Measurements from ENCODE around the gene CYGB.
A peak's percentile ranks its signal among the peaks of the same experiment; 100 is the strongest.

CYGB gene

GRCh38 chr17:76498876-76499251 is 38.6 kb downstream of the CYGB start:
- WGBS, result 82% methylated on average over 3 of the region's 4 CpGs
- H3K4me2 ChIP-seq (ENCODE audit: low read length, poor library complexity, severe bottlenecking), result peak overlapping the region; percentile 14

GRCh38 chr17:76497979-76498875 is 39.3 kb downstream of the CYGB start:
- peak overlapping the region; percentile 91 for H3K27ac ChIP-seq (ENCODE audit: low read length, poor library complexity, severe bottlenecking)
- H3K4ac ChIP-seq (ENCODE audit: low read depth in 1 of 2, low read length in 2 of 2), result peak overlapping the region; percentile 83 to 88
- H2AK5ac ChIP-seq (ENCODE audit: low read length, severe bottlenecking), result peak overlapping the region; percentile 86
- DNase-seq, result peak; percentile 98
- peak overlapping the region; percentile 45 for H3K9ac ChIP-seq (ENCODE audit: low read length)
- H3K4me2 ChIP-seq (ENCODE audit: low read length, poor library complexity, severe bottlenecking), result peak overlapping the region; percentile 49
- H4K91ac ChIP-seq (ENCODE audit: low read length), result peak overlapping the region; percentile 93
- peak overlapping the region; percentile 6 to 23 for H3K4me3 ChIP-seq (ENCODE audit: insufficient read depth in 1 of 2, low read depth in 1 of 2, low read length in 2 of 2)
- H2AFZ ChIP-seq (ENCODE audit: low read depth, low read length), result peak overlapping the region; percentile 46
- peak overlapping the region; percentile 97 for H4K8ac ChIP-seq (ENCODE audit: low read length)
- no peak overlapping the region for H3K23ac ChIP-seq (ENCODE audit: low read length in 2 of 2)
- H3K9me3 ChIP-seq (ENCODE audit: control insufficient read depth, low read length), result no peaks in the 10 kb centered on the region
- peak overlapping the region; percentile 82 to 93 for H2BK12ac ChIP-seq (ENCODE audit: low read length in 2 of 2)
- peak overlapping the region; percentile 94 for H2BK15ac ChIP-seq (ENCODE audit: low read depth, poor library complexity, severe bottlenecking)
- H3K27me3 ChIP-seq (ENCODE audit: control insufficient read depth in 1 of 2, insufficient read depth in 1 of 2, low read length in 2 of 2), result peaks cover 0 to 42% of the 10 kb centered on the region in 2 experiments
- 17% methylated on average over 29 of the region's 31 CpGs for WGBS
- H3K36me3 ChIP-seq (ENCODE audit: control insufficient read depth in 1 of 2, insufficient read depth in 2 of 2, low read depth in 1 of 2, low read length in 2 of 2), result peaks cover 0 to 28% of the 10 kb centered on the region in 2 experiments
- peak overlapping the region in 1 of 2 experiments; percentile 9 for H3K14ac ChIP-seq (ENCODE audit: low read length in 2 of 2)
- H3K18ac ChIP-seq (ENCODE audit: low read depth in 1 of 2, low read length in 2 of 2), result peak overlapping the region; percentile 90 to 93
- H2BK120ac ChIP-seq (ENCODE audit: low read depth, low read length), result peak overlapping the region; percentile 94
- peaks cover 74% of the 10 kb centered on the region for H3K4me1 ChIP-seq (ENCODE audit: control insufficient read depth, insufficient read depth, low read depth, low read length)
- peaks cover 6% of the 10 kb centered on the region for H3K79me1 ChIP-seq (replicated peaks; ENCODE audit: low read length, poor library complexity, severe bottlenecking)
- H2BK5ac ChIP-seq (ENCODE audit: low read depth, low read length, poor library complexity, severe bottlenecking), result peak overlapping the region; percentile 57

More at GRCh38 chr17:76498876-76499251, 38.6 kb downstream of the CYGB start:
- H3K14ac ChIP-seq (ENCODE audit: low read length in 2 of 2), result peak overlapping the region in 1 of 2 experiments; percentile 50
- peak overlapping the region; percentile 66 to 70 for H2BK12ac ChIP-seq (ENCODE audit: low read length in 2 of 2)
- no peak overlapping the region for H3K4me3 ChIP-seq (ENCODE audit: insufficient read depth in 1 of 2, low read depth in 1 of 2, low read length in 2 of 2)
- peak overlapping the region; percentile 97 for H4K8ac ChIP-seq (ENCODE audit: low read length)
- no peaks in the 10 kb centered on the region for H3K9me3 ChIP-seq (ENCODE audit: control insufficient read depth, low read length)
- peak overlapping the region; percentile 45 for H3K9ac ChIP-seq (ENCODE audit: low read length)
- H2BK120ac ChIP-seq (ENCODE audit: low read depth, low read length), result peak overlapping the region; percentile 55
- peak overlapping the region; percentile 55 to 66 for H3K4ac ChIP-seq (ENCODE audit: low read depth in 1 of 2, low read length in 2 of 2)
- H3K36me3 ChIP-seq (ENCODE audit: control insufficient read depth in 1 of 2, insufficient read depth in 2 of 2, low read depth in 1 of 2, low read length in 2 of 2), result peaks cover 0 to 27% of the 10 kb centered on the region in 2 experiments
- peaks cover 0 to 41% of the 10 kb centered on the region in 2 experiments for H3K27me3 ChIP-seq (ENCODE audit: control insufficient read depth in 1 of 2, insufficient read depth in 1 of 2, low read length in 2 of 2)
- peaks cover 6% of the 10 kb centered on the region for H3K79me1 ChIP-seq (replicated peaks; ENCODE audit: low read length, poor library complexity, severe bottlenecking)
- peak overlapping the region; percentile 2 for H2BK15ac ChIP-seq (ENCODE audit: low read depth, poor library complexity, severe bottlenecking)
- H3K23ac ChIP-seq (ENCODE audit: low read length in 2 of 2), result no peak overlapping the region
- no peak for DNase-seq
- H3K4me1 ChIP-seq (ENCODE audit: control insufficient read depth, insufficient read depth, low read depth, low read length), result peaks cover 67% of the 10 kb centered on the region
- peak overlapping the region; percentile 92 for H2AK5ac ChIP-seq (ENCODE audit: low read length, severe bottlenecking)
- peak overlapping the region; percentile 90 to 93 for H3K18ac ChIP-seq (ENCODE audit: low read depth in 1 of 2, low read length in 2 of 2)
- peak overlapping the region; percentile 91 for H3K27ac ChIP-seq (ENCODE audit: low read length, poor library complexity, severe bottlenecking)
- peak overlapping the region; percentile 55 for H4K91ac ChIP-seq (ENCODE audit: low read length)
- H2BK5ac ChIP-seq (ENCODE audit: low read depth, low read length, poor library complexity, severe bottlenecking), result peak overlapping the region; percentile 57
- no peak overlapping the region for H2AFZ ChIP-seq (ENCODE audit: low read depth, low read length)

GRCh38 chr17:76497699-76497978 is 39.9 kb downstream of the CYGB start:
- no peak overlapping the region for H3K4me3 ChIP-seq (ENCODE audit: insufficient read depth in 1 of 2, low read depth in 1 of 2, low read length in 2 of 2)
- H4K91ac ChIP-seq (ENCODE audit: low read length), result peak overlapping the region; percentile 93
- peak overlapping the region; percentile 94 for H2BK15ac ChIP-seq (ENCODE audit: low read depth, poor library complexity, severe bottlenecking)
- no peak overlapping the region for H3K23ac ChIP-seq (ENCODE audit: low read length in 2 of 2)
- H3K9ac ChIP-seq (ENCODE audit: low read length), result peak overlapping the region; percentile 45
- peaks cover 6% of the 10 kb centered on the region for H3K79me1 ChIP-seq (replicated peaks; ENCODE audit: low read length, poor library complexity, severe bottlenecking)
- DNase-seq, result no peak
- H4K8ac ChIP-seq (ENCODE audit: low read length), result peak overlapping the region; percentile 94
- peak overlapping the region; percentile 91 for H3K27ac ChIP-seq (ENCODE audit: low read length, poor library complexity, severe bottlenecking)
- peak overlapping the region; percentile 46 for H2AFZ ChIP-seq (ENCODE audit: low read depth, low read length)
- peak overlapping the region; percentile 94 for H2BK120ac ChIP-seq (ENCODE audit: low read depth, low read length)
- 59% methylated on average over 2 of the region's 2 CpGs for WGBS
- H3K14ac ChIP-seq (ENCODE audit: low read length in 2 of 2), result peak overlapping the region in 1 of 2 experiments; percentile 1
- H2BK12ac ChIP-seq (ENCODE audit: low read length in 2 of 2), result peak overlapping the region; percentile 80 to 93
- H3K4me1 ChIP-seq (ENCODE audit: control insufficient read depth, insufficient read depth, low read depth, low read length), result peaks cover 79% of the 10 kb centered on the region
- no peak overlapping the region for H2BK5ac ChIP-seq (ENCODE audit: low read depth, low read length, poor library complexity, severe bottlenecking)
- peak overlapping the region; percentile 86 for H2AK5ac ChIP-seq (ENCODE audit: low read length, severe bottlenecking)
- no peaks in the 10 kb centered on the region for H3K9me3 ChIP-seq (ENCODE audit: control insufficient read depth, low read length)
- H3K27me3 ChIP-seq (ENCODE audit: control insufficient read depth in 1 of 2, insufficient read depth in 1 of 2, low read length in 2 of 2), result peaks cover 0 to 37% of the 10 kb centered on the region in 2 experiments
- H3K4ac ChIP-seq (ENCODE audit: low read depth in 1 of 2, low read length in 2 of 2), result peak overlapping the region; percentile 83 to 88
- peak overlapping the region; percentile 73 to 93 for H3K18ac ChIP-seq (ENCODE audit: low read depth in 1 of 2, low read length in 2 of 2)
- peaks cover 0 to 28% of the 10 kb centered on the region in 2 experiments for H3K36me3 ChIP-seq (ENCODE audit: control insufficient read depth in 1 of 2, insufficient read depth in 2 of 2, low read depth in 1 of 2, low read length in 2 of 2)
- H3K4me2 ChIP-seq (ENCODE audit: low read length, poor library complexity, severe bottlenecking), result peak overlapping the region; percentile 49

- Histone ChIP-seq H3K9me3 (ENCODE audit: control insufficient read depth, low read length) (no peaks in the 10 kb centered on the region), H4K8ac (ENCODE audit: low read length) (no peak overlapping the region), H3K4me2 (ENCODE audit: low read length, poor library complexity, severe bottlenecking) (no peak overlapping the region), H2AFZ (ENCODE audit: low read depth, low read length) (no peak overlapping the region), H3K36me3 (ENCODE audit: control insufficient read depth in 1 of 2, insufficient read depth in 2 of 2, low read depth in 1 of 2, low read length in 2 of 2) (peaks cover 0 to 28% of the 10 kb centered on the region in 2 experiments), H3K4me1 (ENCODE audit: control insufficient read depth, insufficient read depth, low read depth, low read length) (peaks cover 81% of the 10 kb centered on the region), H2BK5ac (ENCODE audit: low read depth, low read length, poor library complexity, severe bottlenecking) (no peak overlapping the region), H3K4me3 (ENCODE audit: insufficient read depth in 1 of 2, low read depth in 1 of 2, low read length in 2 of 2) (no peak overlapping the region), H3K23ac (ENCODE audit: low read length in 2 of 2) (no peak overlapping the region), H3K27me3 (ENCODE audit: control insufficient read depth in 1 of 2, insufficient read depth in 1 of 2, low read length in 2 of 2) (peaks cover 0 to 25% of the 10 kb centered on the region in 2 experiments), H2BK15ac (ENCODE audit: low read depth, poor library complexity, severe bottlenecking) (no peak overlapping the region), H3K4ac (ENCODE audit: low read depth in 1 of 2, low read length in 2 of 2) (no peak overlapping the region), H4K91ac (ENCODE audit: low read length) (peak overlapping the region; percentile 31), H3K18ac (ENCODE audit: low read depth in 1 of 2, low read length in 2 of 2) (no peak overlapping the region), H3K27ac (ENCODE audit: low read length, poor library complexity, severe bottlenecking) (no peak overlapping the region), H3K79me1 (replicated peaks; ENCODE audit: low read length, poor library complexity, severe bottlenecking) (peaks cover 13% of the 10 kb centered on the region), H3K14ac (ENCODE audit: low read length in 2 of 2) (peak overlapping the region in 1 of 2 experiments; percentile 10), H2BK12ac (ENCODE audit: low read length in 2 of 2) (no peak overlapping the region), H3K9ac (ENCODE audit: low read length) (no peak overlapping the region), H2BK120ac (ENCODE audit: low read depth, low read length) (no peak overlapping the region), H2AK5ac (ENCODE audit: low read length, severe bottlenecking) (peak overlapping the region; percentile 38)
- DNase-seq, result no peak
- WGBS, result 96% methylated on average over 6 of the region's 6 CpGs
These were observed 41.0 kb downstream of the CYGB start for GRCh38 chr17:76496464-76496863.

All from mesenchymal stem cell (in vitro differentiated cells and primary cell).